ENCODE measurements around the gene STIM1. TPM values are rescaled to one million over a fixed set of nuclear protein-coding genes. Genes with fewer than 3 reads are reported as not detected.
"Not testable (repeated sequence)": the region's sequence is repeated elsewhere in the genome, so short reads cannot be mapped to it uniquely, and the experiment has no call there.

Gene STIM1
- total and polyA plus RNA-seq, 7 donors: 5.3 to 44.8 (median 29.3) TPM

GRCh38 chr11:3896644-3897043 is 41.2 kb downstream of the STIM1 start:
- intact Hi-C loops (cut with DNase I): no loop called here
- no peak overlapping the region for H3K27ac ChIP-seq
- WGBS, 2 donors: 90 to 97% methylated on average over 2 of the region's 2 CpGs

GRCh38 chr11:3900230-3900629 is 44.8 kb downstream of the STIM1 start:
- H3K27ac ChIP-seq; H3K27me3 ChIP-seq; intact Hi-C loops (cut with DNase I); DNase-seq; H3K9me3 ChIP-seq; H3K4me3 ChIP-seq; H3K36me3 ChIP-seq: not testable (repeated sequence)
- H3K4me1 ChIP-seq: peaks cover 0 to 48% (median 23%) of the 10 kb centered on the region in 4 donors
- WGBS, 2 donors: 88 to 94% methylated on average over 19 of the region's 19 CpGs

More at GRCh38 chr11:3896644-3897043, 41.2 kb downstream of the STIM1 start:
- H3K4me3 ChIP-seq: no peak overlapping the region
- peaks cover 0 to 19% (median 1%) of the 10 kb centered on the region in 4 donors for H3K4me1 ChIP-seq
- H3K36me3 ChIP-seq: no peaks in the 10 kb centered on the region
- H3K27me3 ChIP-seq: no peaks in the 10 kb centered on the region
- DNase-seq: no peak
- no peak for TF ChIP-seq EP300 (IDR thresholded peaks at IDR 0.05)
- no peak for TF ChIP-seq CTCF (IDR thresholded peaks at IDR 0.05)
- no peak for TF ChIP-seq POLR2A (IDR thresholded peaks at IDR 0.05)
- TF ChIP-seq POLR2AphosphoS5 (IDR thresholded peaks at IDR 0.05): no peak
- H3K9me3 ChIP-seq: no peaks in the 10 kb centered on the region

DNA sequence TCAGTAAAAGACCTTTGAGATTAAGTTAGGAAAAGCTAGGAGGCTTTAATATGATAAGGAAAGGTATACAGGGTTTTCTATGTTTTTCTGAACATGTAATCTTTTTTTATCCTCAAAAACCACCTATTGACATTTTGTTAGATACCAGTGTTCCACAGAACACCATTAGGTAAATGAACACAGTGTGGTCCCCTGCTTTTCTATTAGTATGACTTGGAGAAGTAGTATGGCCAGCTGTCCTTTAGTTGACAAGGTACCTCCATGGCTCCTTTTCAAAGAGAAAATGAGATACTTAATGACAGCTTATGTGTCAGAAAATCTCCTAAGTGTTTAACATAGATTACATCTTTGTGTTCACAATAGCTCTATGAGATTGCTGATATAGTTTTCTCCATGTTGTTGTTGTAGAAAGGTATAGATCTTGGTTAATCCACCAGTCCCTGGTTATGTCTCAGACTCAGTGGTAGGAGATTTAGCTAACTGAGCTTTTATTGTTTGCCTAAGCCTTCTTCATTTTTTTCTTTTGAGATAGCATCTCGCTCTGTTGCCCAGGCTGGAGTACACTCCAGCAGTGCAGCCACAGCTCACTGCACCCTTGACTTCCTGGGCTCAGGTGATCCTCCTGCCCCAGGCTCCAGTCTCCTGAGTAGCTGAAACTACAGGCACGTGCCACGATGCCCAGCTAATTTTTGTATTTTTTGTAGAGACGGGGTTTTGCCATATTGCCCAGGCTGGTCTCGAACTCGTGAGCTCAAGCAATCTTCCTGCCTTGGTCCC is 46.0 kb downstream of the STIM1 start:
- Histone ChIP-seq H3K4me1 (peaks cover 0 to 57% (median 32%) of the 10 kb centered on the region in 4 donors), H3K36me3 (no peaks in the 10 kb centered on the region), H3K27me3 (no peaks in the 10 kb centered on the region), H3K4me3 (no peak overlapping the region), H3K27ac (no peak overlapping the region), H3K9me3 (no peaks in the 10 kb centered on the region)
- intact Hi-C loops (cut with DNase I): no loop called here
- DNase-seq: no peak
- WGBS, 2 donors: 89 to 95% methylated on average over 6 of the region's 6 CpGs
- no peak for TF ChIP-seq EP300 (IDR thresholded peaks at IDR 0.05)

DNA sequence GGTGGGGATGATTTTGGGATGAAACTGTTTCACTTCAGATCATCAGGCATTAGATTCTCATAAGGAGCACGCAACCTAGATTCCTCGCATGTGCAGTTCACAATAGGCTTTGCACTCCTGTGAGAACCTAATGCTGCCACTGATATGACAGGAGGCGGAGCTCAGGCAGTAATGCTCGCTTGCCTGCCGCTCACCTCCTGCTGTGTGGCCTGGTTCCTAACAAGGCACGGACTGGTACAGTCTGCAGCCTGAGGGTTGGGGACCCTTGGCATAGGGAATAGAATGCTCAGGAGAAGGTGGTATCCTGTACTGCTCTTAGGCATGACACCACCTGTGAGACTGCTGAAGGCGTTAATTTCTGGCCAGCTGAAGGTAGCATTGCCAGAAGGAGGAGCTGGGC is 47.0 kb downstream of the STIM1 start:
- 71 to 74% methylated on average over 7 of the region's 7 CpGs for WGBS, 2 donors
- Histone ChIP-seq H3K27me3 (no peaks in the 10 kb centered on the region), H3K9me3 (no peaks in the 10 kb centered on the region), H3K27ac (no peak overlapping the region), H3K4me1 (peaks cover 0 to 52% (median 32%) of the 10 kb centered on the region in 4 donors), H3K36me3 (no peaks in the 10 kb centered on the region), H3K4me3 (no peak overlapping the region)
- DNase-seq: no peak
- intact Hi-C loops (cut with DNase I): no loop called here
- TF ChIP-seq EP300 (IDR thresholded peaks at IDR 0.05): no peak
- no peak for TF ChIP-seq POLR2A (IDR thresholded peaks at IDR 0.05)

DNA sequence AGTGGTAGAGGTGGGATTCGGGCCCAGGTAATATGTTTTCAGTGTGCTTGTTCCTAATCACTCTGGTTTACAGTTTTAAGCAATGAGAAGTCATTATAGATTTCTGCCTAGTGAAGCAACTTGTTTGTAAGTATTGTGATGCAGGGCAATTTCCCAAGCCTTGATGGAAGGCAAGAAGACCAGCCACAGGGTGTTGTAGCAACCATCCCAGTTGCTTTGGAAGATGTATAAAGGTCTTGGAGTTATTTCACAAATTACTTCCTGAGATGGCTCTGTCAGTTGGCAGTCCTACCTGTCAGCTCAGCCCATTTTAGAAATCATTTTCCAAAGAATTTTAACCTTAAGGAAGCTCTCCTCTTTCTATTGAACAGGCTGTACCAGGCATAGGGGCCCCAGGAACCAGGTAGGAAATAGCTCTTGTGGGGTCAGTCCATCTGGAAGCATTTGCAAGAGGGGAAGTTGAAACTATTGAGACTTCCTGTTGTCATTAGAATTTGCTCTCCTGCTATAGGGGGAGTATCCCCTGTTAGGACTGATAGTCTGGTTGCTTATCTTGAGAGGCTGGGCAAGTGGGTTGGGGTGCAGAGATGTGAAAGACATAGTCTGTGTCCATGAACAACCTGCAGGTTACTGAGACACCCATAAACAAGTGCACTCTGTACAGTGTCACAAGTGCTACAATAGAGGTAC is 47.9 kb downstream of the STIM1 start:
- TF ChIP-seq POLR2AphosphoS5 (IDR thresholded peaks at IDR 0.05) (no peak), EP300 (IDR thresholded peaks at IDR 0.05) (no peak), POLR2A (IDR thresholded peaks at IDR 0.05) (no peak), CTCF (IDR thresholded peaks at IDR 0.05) (no peak)
- Histone ChIP-seq H3K27me3 (no peaks in the 10 kb centered on the region), H3K4me3 (no peak overlapping the region), H3K9me3 (no peaks in the 10 kb centered on the region), H3K27ac (no peak overlapping the region), H3K4me1 (peaks cover 0 to 52% (median 32%) of the 10 kb centered on the region in 4 donors), H3K36me3 (no peaks in the 10 kb centered on the region)
- intact Hi-C loops (cut with DNase I): no loop called here
- 91 to 94% methylated on average over 1 of the region's 1 CpG for WGBS, 2 donors
- DNase-seq: no peak

DNA sequence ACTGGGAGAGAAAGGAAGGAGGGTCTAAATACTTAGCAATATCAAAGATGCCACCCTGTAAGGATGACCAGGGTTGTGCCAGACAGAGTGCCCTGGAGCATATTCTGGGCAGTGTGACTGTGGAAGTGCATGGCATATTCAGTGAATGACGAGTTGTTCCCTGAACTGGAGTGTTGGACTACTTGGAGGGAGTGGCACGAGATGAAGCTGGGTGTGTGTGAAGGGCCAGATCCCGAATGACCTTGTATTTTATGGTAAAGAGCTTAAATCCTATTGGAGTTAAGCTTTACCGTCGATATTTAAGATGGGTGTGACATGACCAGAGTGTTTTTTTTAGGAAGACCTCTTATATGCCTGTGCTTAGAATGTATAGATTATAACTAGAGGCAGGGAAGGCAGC is 48.8 kb downstream of the STIM1 start:
- H3K36me3 ChIP-seq: no peaks in the 10 kb centered on the region
- WGBS, 2 donors: 19 to 59% methylated on average over 5 of the region's 5 CpGs
- no peaks in the 10 kb centered on the region for H3K9me3 ChIP-seq
- no peaks in the 10 kb centered on the region for H3K27me3 ChIP-seq
- H3K27ac ChIP-seq: peak overlapping the region in 1 of 4 donors; percentile 63
- intact Hi-C loops (cut with DNase I): no loop called here
- no peak for DNase-seq
- H3K4me1 ChIP-seq: peaks cover 0 to 52% (median 32%) of the 10 kb centered on the region in 4 donors
- no peak overlapping the region for H3K4me3 ChIP-seq
- TF ChIP-seq POLR2A (IDR thresholded peaks at IDR 0.05) (no peak), POLR2AphosphoS5 (IDR thresholded peaks at IDR 0.05) (no peak), EP300 (IDR thresholded peaks at IDR 0.05) (no peak), CTCF (IDR thresholded peaks at IDR 0.05) (no peak)

All from sigmoid colon (tissue), 7 donors.